Hepatocyte (in vitro differentiated cells): Measurements from ENCODE around the gene GMDS. TPM values are rescaled to one million over a fixed set of nuclear protein-coding genes. Genes with fewer than 3 reads are reported as not detected.

Experiments used
- DNase-seq: peaks from one replicate; pipeline ENCODE4 v3.0.0-alpha.2; 2016; ENCODE audit warnings: low spot score
- H2AFZ ChIP-seq: fragments of 200-600 bp; sonication (generic); 2 replicates; pipeline ENCODE4 v1.6.0; 2016; ENCODE audit warnings: antibody characterized with exemption, mild to moderate bottlenecking
- H3K27ac ChIP-seq: fragments of 200-600 bp; sonication (generic); 2 replicates; pipeline ENCODE4 v1.5.1; 2016; ENCODE audit warnings: mild to moderate bottlenecking
- H3K27me3 ChIP-seq: fragments of 200-600 bp; sonication (generic); 2 replicates; pipeline ENCODE4 v1.6.1; 2016
- H3K36me3 ChIP-seq: fragments of 200-600 bp; sonication (generic); replicated peaks from 2 replicates; pipeline ENCODE4 v1.5.1; 2016; ENCODE audit warnings: low read depth; ENCODE audit not compliant: insufficient read depth
- H3K4me1 ChIP-seq: fragments of 200-600 bp; sonication (generic); 2 replicates; pipeline ENCODE4 v1.5.1; 2016; ENCODE audit warnings: mild to moderate bottlenecking, moderate library complexity; ENCODE audit not compliant: insufficient read depth
- H3K4me2 ChIP-seq: fragments of 200-600 bp; sonication (generic); 2 replicates; pipeline ENCODE4 v1.6.0; 2016
- H3K4me3 ChIP-seq: fragments of 200-600 bp; sonication (generic); 2 replicates; pipeline ENCODE4 v1.5.1; 2016; ENCODE audit warnings: mild to moderate bottlenecking
- H3K79me2 ChIP-seq: fragments of 200-600 bp; sonication (generic); 2 replicates; pipeline ENCODE4 v1.6.0; 2017; ENCODE audit warnings: mild to moderate bottlenecking
- H3K9me2 ChIP-seq: fragments of 200-600 bp; sonication (generic); replicated peaks from 2 replicates; pipeline ENCODE4 v1.6.0; 2017; ENCODE audit warnings: mild to moderate bottlenecking; ENCODE audit not compliant: insufficient read depth
- H3K9me3 ChIP-seq: fragments of 200-600 bp; sonication (generic); 2 replicates; pipeline ENCODE4 v1.5.1; 2016; ENCODE audit warnings: low read depth, mild to moderate bottlenecking
- H4K20me1 ChIP-seq: fragments of 200-600 bp; sonication (generic); 2 replicates; pipeline ENCODE4 v1.6.0; 2016; ENCODE audit warnings: mild to moderate bottlenecking; ENCODE audit not compliant: insufficient read depth, poor library complexity, severe bottlenecking
- EZH2 ChIP-seq: fragments of 200-600 bp; sonication (generic); IDR thresholded peaks from 2 replicates; pipeline ENCODE4 v1.6.1; 2016; ENCODE audit warnings: antibody characterized with exemption, mild to moderate bottlenecking, borderline replicate concordance
- EZH2phosphoT487 ChIP-seq: fragments of 200-600 bp; sonication (generic); IDR thresholded peaks from one replicate; pipeline ENCODE4 v1.6.1; 2018; ENCODE audit warnings: antibody characterized with exemption, mild to moderate bottlenecking, low read depth, moderate library complexity; ENCODE audit not compliant: unreplicated experiment, severe bottlenecking
- WGBS: methylation state at CpG from one replicate; pipeline ENCODE4 v1.1.6; 2016; ENCODE audit warnings: low lambda C conversion rate; ENCODE audit errors: missing lambda C conversion rate; 5-methylcytosine and 5-hydroxymethylcytosine counted together
- polyA plus RNA-seq: library from polyadenylated mRNA; unstranded; fragments of >200 nt; fragmentation: Nextera tagmentation; extraction: Ambion mirVana; gene quantifications from 2 replicates; pipeline ENCODE4 v1.2.1, GENCODE V29; 2016
- total RNA-seq: library from RNA; depleted of rRNA; stranded (reverse); fragments of >200 nt; gene quantifications from 2 replicates; pipeline ENCODE4 v1.2.3, GENCODE V29; 2014
- TF ChIP-seq, protein P1 (sequence below): fragments of 200-600 bp; sonication (generic); IDR thresholded peaks from 2 replicates; pipeline ENCODE4 v1.5.1; 2016; ENCODE audit warnings: antibody characterized with exemption, mild to moderate bottlenecking; ENCODE audit not compliant: poor library complexity

GMDS gene
- total and polyA plus RNA-seq, 2 experiments from 2014 or later, result 20.7 to 32.6 TPM

DNA sequence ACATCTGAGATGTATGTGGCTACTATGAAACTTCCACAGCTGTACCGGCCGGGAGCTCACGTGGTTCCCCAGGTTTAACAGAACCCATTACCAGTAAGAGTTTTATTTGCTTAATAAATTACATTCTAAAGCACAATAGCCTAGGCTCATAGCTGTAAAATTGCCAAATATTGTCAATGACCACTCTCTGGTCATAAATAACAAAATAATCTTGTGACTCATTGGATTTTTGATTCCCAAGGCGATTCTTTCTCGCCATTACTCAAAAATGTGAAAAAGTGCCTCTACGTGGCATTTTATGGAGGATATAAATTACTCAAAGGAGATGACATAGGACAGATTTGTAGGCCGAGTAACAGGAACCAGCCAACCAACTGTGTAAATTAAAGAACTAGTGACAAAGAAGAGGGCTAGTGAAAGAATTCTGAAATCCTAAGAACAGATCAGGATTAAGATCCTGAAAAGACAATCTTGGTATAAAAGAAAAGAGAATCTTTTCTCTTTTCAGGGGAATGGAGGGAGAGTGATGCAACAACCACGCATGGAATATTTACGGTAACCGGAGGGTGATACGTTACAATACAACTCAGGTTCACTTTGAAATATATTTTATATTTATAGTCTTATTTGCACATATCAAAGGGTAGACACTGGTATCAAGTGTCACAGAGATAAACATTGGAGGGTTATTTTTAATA is 436.0 kb downstream of the GMDS start:
- Histone ChIP-seq H4K20me1 (no peaks in the 10 kb centered on the region), H3K9me2 (no peaks in the 10 kb centered on the region), H3K9me3 (no peaks in the 10 kb centered on the region), H3K79me2 (no peaks in the 10 kb centered on the region), H3K4me2 (no peak overlapping the region), H3K4me3 (no peak overlapping the region), H3K27ac (no peak overlapping the region), H3K27me3 (no peaks in the 10 kb centered on the region), H3K36me3 (no peaks in the 10 kb centered on the region), H3K4me1 (no peaks in the 10 kb centered on the region), H2AFZ (no peak overlapping the region)
- 87% methylated on average over 11 of the region's 11 CpGs for WGBS
- DNase-seq, result no peak
- TF ChIP-seq EZH2, result no peak
- TF ChIP-seq EZH2phosphoT487, result no peak
- TF ChIP-seq, protein P1, sequence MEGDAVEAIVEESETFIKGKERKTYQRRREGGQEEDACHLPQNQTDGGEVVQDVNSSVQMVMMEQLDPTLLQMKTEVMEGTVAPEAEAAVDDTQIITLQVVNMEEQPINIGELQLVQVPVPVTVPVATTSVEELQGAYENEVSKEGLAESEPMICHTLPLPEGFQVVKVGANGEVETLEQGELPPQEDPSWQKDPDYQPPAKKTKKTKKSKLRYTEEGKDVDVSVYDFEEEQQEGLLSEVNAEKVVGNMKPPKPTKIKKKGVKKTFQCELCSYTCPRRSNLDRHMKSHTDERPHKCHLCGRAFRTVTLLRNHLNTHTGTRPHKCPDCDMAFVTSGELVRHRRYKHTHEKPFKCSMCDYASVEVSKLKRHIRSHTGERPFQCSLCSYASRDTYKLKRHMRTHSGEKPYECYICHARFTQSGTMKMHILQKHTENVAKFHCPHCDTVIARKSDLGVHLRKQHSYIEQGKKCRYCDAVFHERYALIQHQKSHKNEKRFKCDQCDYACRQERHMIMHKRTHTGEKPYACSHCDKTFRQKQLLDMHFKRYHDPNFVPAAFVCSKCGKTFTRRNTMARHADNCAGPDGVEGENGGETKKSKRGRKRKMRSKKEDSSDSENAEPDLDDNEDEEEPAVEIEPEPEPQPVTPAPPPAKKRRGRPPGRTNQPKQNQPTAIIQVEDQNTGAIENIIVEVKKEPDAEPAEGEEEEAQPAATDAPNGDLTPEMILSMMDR, result no peak

GRCh38 chr6:1806935-1807334 is 438.5 kb downstream of the GMDS start:
- WGBS, result 98% methylated on average over 6 of the region's 6 CpGs
- DNase-seq, result no peak
- Histone ChIP-seq H3K27ac (no peak overlapping the region), H3K9me2 (no peaks in the 10 kb centered on the region), H3K9me3 (no peaks in the 10 kb centered on the region), H3K4me1 (no peaks in the 10 kb centered on the region), H3K79me2 (no peaks in the 10 kb centered on the region), H3K36me3 (no peaks in the 10 kb centered on the region), H3K4me2 (no peak overlapping the region), H3K27me3 (no peaks in the 10 kb centered on the region), H4K20me1 (no peaks in the 10 kb centered on the region), H2AFZ (no peak overlapping the region), H3K4me3 (no peak overlapping the region)
- TF ChIP-seq EZH2phosphoT487 (no peak), EZH2 (no peak)
- TF ChIP-seq, protein P1, result no peak

DNA sequence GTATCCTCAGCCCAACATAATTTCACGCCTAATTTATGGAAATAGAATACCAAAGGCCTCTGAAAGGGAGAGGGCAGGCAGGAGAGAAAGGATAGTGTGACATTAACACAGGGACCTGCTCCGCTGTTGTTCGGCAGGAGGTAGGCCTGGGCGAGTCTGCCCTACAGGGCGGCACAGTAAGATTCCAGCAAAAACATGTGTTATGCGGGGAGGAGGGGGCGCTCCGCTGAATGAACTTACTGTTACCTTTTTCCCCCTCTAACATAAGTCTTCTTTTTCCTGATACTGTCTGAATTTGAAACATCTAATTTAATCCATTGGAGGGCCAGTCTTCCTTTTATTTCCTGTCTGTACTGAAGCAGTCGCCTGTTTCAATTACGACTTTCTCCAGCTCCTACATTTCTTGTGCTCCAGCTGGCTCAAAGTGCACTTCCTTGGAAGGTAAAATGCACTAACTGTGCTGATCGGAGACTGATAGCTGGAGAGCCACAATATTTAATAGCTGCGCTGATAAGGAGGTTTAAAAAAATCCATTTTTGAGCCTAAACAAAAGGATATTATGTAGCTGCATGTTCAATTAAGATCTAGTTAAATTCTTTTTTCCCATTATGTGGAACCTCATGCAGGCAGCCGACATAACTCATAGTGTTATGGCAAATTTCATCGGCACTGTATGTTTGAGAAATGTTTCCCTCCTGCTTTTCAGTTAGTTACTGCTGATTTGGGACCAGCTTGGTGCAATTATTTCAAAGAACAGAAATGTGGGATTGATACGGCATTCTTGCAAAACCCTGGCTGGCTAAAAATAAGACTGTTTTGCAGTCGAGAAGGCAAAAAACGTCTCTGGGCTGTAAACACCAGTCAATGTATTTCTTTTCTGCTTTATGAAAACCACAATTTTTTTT is 442.7 kb downstream of the GMDS start:
- H3K9me3 ChIP-seq, result no peaks in the 10 kb centered on the region
- H3K79me2 ChIP-seq, result no peaks in the 10 kb centered on the region
- H3K4me1 ChIP-seq, result peaks cover 15% of the 10 kb centered on the region
- H3K4me3 ChIP-seq, result no peak overlapping the region
- WGBS, result 72% methylated on average over 17 of the region's 17 CpGs
- DNase-seq, result no peak
- no peak overlapping the region for H2AFZ ChIP-seq
- no peak overlapping the region for H3K27ac ChIP-seq
- H3K36me3 ChIP-seq, result no peaks in the 10 kb centered on the region
- no peaks in the 10 kb centered on the region for H4K20me1 ChIP-seq
- no peaks in the 10 kb centered on the region for H3K9me2 ChIP-seq
- peak overlapping the region; percentile 6 for H3K4me2 ChIP-seq
- TF ChIP-seq EZH2phosphoT487 (no peak), EZH2 (no peak)
- TF ChIP-seq, protein P1, result no peak
- H3K27me3 ChIP-seq, result no peaks in the 10 kb centered on the region
